Activated T-helper 2 cell treated with anti-CD3 and anti-CD28 coated beads, Interferon-gamma antibody, Interleukin-2, Interleukin-4, amounts not matched to agents 10 μg/mL and 5 μg/mL and 100 μg/mL, durations not matched to agents 14 hours and 24 hours and 36 hours (primary cell): ENCODE measurements around the gene EIF4B. TPM values are rescaled to one million over a fixed set of nuclear protein-coding genes. Genes with fewer than 3 reads are reported as not detected.
"Not testable (repeated sequence)": the region's sequence is repeated elsewhere in the genome, so short reads cannot be mapped to it uniquely, and the experiment has no call there.

Source experiments
- DNase-seq: peaks from one replicate; pipeline ENCODE4 v3.0.0; 2021; ENCODE audit warnings: low spot score
- H3K27ac Mint-ChIP-seq: one replicate; pipeline ENCODE4 v1.8.0; 2021; ENCODE audit warnings: mixed read lengths
- H3K27me3 Mint-ChIP-seq: one replicate; pipeline ENCODE4 v1.8.0; 2021; ENCODE audit warnings: low read depth, mixed read lengths
- H3K36me3 Mint-ChIP-seq: one replicate; pipeline ENCODE4 v1.8.0; 2021; ENCODE audit warnings: low read depth, mixed read lengths
- H3K4me1 Mint-ChIP-seq: one replicate; pipeline ENCODE4 v1.8.0; 2021; ENCODE audit warnings: low read depth, mixed read lengths
- H3K4me3 Mint-ChIP-seq: one replicate; pipeline ENCODE4 v1.8.0; 2021; ENCODE audit warnings: low read depth, mild to moderate bottlenecking, moderate library complexity, mixed read lengths
- H3K9me3 Mint-ChIP-seq: one replicate; pipeline ENCODE4 v1.8.0; 2021; ENCODE audit warnings: mixed read lengths
- intact Hi-C: fragments of 100-400 bp; cut with micrococcal nuclease; formaldehyde crosslinking; loops from one replicate; pipeline ENCODE4 v1.15.1; 2023
- total RNA-seq: library from RNA; stranded (reverse); gene quantifications from 2 replicates; pipeline ENCODE4 v1.2.3, GENCODE V29; 2022

EIF4B gene
- total RNA-seq, 1 donor from 2014 or later: 474 TPM

GRCh38 chr12:53007343-53007742 lies 1.1 kb downstream of the EIF4B start:
- Mint-ChIP-seq H3K9me3 (no peaks in the 10 kb centered on the region), H3K27ac (peak overlapping the region; percentile 90), H3K4me1 (peaks cover 40% of the 10 kb centered on the region)

GRCh38 chr12:53008760-53009159 lies 2.5 kb downstream of the EIF4B start:
- not testable (repeated sequence) for H3K27me3 Mint-ChIP-seq, H3K27ac Mint-ChIP-seq, DNase-seq, H3K9me3 Mint-ChIP-seq
- peaks cover 45% of the 10 kb centered on the region for H3K4me1 Mint-ChIP-seq
- peak overlapping the region; percentile 92 for H3K4me3 Mint-ChIP-seq
- intact Hi-C loops: loop anchor here (5.0 to 10.0 kb wide), 2 partner anchors 174 to 1006 kb away; partner anchors contain the start of genes CSAD and ZNF740
- peaks cover 60% of the 10 kb centered on the region for H3K36me3 Mint-ChIP-seq

More at GRCh38 chr12:53007343-53007742, 1.1 kb downstream of the EIF4B start:
- no peaks in the 10 kb centered on the region for H3K27me3 Mint-ChIP-seq
- peaks cover 50% of the 10 kb centered on the region for H3K36me3 Mint-ChIP-seq
- intact Hi-C loops: loop anchor here (5.0 to 10.0 kb wide), 2 partner anchors 175 to 1007 kb away; partner anchors contain the start of genes CSAD and ZNF740
- peak overlapping the region; percentile 92 for H3K4me3 Mint-ChIP-seq
- no peak for DNase-seq

- Mint-ChIP-seq H3K36me3 (peaks cover 65% of the 10 kb centered on the region), H3K27ac (no peak overlapping the region)
Observed at GRCh38 chr12:53010955-53011354, 4.7 kb downstream of the EIF4B start.

GRCh38 chr12:53011889-53012288 lies 5.6 kb downstream of the EIF4B start:
- H3K36me3 Mint-ChIP-seq: peaks cover 71% of the 10 kb centered on the region
- H3K27ac Mint-ChIP-seq: no peak overlapping the region

More at GRCh38 chr12:53010955-53011354, 4.7 kb downstream of the EIF4B start:
- H3K4me3 Mint-ChIP-seq: no peak overlapping the region
- intact Hi-C loops: no loop called here
- no peaks in the 10 kb centered on the region for H3K27me3 Mint-ChIP-seq
- DNase-seq: no peak
- no peaks in the 10 kb centered on the region for H3K9me3 Mint-ChIP-seq
- H3K4me1 Mint-ChIP-seq: peaks cover 40% of the 10 kb centered on the region

DNA sequence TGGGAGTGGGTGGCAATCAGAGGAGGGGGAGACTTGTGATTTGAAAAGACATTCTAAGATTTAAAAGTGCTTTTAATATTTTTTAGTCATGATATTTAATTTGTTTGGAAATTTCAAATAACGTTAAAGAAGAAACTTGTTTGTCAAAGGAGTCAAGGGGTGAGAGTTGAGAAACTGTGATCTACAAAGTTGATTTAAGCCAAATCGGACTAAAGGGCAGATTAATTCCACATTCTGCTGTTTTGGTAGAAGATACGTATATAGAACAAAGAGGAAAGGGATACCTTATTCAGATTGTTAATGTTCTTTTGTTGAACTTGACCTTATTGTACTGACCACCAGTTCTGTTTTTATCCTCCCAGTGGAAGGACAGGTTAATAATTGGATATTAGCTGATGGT lies 6.7 kb downstream of the EIF4B start:
- H3K27ac Mint-ChIP-seq: no peak overlapping the region
- H3K27me3 Mint-ChIP-seq: no peaks in the 10 kb centered on the region
- intact Hi-C loops: no loop called here
- peaks cover 73% of the 10 kb centered on the region for H3K36me3 Mint-ChIP-seq
- no peaks in the 10 kb centered on the region for H3K9me3 Mint-ChIP-seq
- DNase-seq: no peak
- H3K4me3 Mint-ChIP-seq: no peak overlapping the region
- H3K4me1 Mint-ChIP-seq: peaks cover 35% of the 10 kb centered on the region

More at GRCh38 chr12:53011889-53012288, 5.6 kb downstream of the EIF4B start:
- Mint-ChIP-seq H3K4me3 (no peak overlapping the region), H3K9me3 (no peaks in the 10 kb centered on the region), H3K4me1 (peaks cover 41% of the 10 kb centered on the region), H3K27me3 (no peaks in the 10 kb centered on the region)
- no peak for DNase-seq
- intact Hi-C loops: no loop called here

GRCh38 chr12:53014709-53015108 lies 8.5 kb downstream of the EIF4B start:
- Mint-ChIP-seq H3K4me1 (peaks cover 25% of the 10 kb centered on the region), H3K4me3 (no peak overlapping the region), H3K27ac (peak overlapping the region; percentile 52), H3K27me3 (no peaks in the 10 kb centered on the region), H3K9me3 (no peaks in the 10 kb centered on the region), H3K36me3 (peaks cover 70% of the 10 kb centered on the region)
- DNase-seq: no peak
- intact Hi-C loops: no loop called here

DNA sequence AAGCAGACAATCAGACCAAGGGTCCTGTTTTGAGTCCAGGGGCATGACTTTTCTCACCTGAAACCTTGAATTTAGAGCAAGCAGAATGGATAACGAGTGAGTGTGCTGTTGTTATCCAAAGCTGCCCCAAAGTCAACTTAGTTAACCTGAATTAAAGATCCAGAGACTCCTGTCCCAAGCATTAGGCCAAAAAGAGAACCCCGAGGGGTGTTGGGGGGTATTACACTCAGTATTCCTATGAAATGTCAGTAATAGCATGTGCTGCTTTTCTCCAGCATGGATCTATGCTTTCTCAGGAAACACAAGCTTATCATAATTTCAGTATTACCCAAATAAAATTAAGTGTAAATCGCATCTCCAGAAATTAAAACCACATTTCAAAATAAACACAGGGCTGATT lies 19.0 kb downstream of the EIF4B start:
- Mint-ChIP-seq H3K4me3 (no peak overlapping the region), H3K9me3 (no peaks in the 10 kb centered on the region), H3K27ac (no peak overlapping the region), H3K4me1 (peaks cover 3% of the 10 kb centered on the region), H3K27me3 (no peaks in the 10 kb centered on the region), H3K36me3 (peaks cover 69% of the 10 kb centered on the region)
- DNase-seq: no peak
- intact Hi-C loops: no loop called here

DNA sequence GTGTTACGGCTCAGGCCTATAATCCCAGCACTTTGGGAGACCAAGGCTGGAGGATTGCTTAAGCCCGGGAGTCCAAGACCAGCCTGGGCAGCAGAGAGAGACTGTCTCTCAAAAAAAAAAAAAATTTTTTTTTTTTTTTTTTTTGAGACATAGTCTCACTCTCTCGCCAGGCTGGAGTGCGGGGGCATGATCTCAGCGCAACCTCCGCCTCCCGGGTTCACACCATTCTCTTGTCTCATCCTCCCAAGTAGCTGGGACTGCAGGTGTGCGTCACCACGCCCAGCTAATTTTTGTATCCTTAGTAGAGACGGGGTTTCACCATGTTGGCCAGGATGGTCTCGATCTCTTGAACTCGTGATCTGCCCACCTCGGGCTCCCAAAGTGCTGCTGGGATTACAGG lies 20.8 kb downstream of the EIF4B start:
- H3K4me3 Mint-ChIP-seq, intact Hi-C loops, H3K9me3 Mint-ChIP-seq, H3K27me3 Mint-ChIP-seq, DNase-seq, H3K27ac Mint-ChIP-seq, H3K4me1 Mint-ChIP-seq: not testable (repeated sequence)
- peaks cover 69% of the 10 kb centered on the region for H3K36me3 Mint-ChIP-seq

DNA sequence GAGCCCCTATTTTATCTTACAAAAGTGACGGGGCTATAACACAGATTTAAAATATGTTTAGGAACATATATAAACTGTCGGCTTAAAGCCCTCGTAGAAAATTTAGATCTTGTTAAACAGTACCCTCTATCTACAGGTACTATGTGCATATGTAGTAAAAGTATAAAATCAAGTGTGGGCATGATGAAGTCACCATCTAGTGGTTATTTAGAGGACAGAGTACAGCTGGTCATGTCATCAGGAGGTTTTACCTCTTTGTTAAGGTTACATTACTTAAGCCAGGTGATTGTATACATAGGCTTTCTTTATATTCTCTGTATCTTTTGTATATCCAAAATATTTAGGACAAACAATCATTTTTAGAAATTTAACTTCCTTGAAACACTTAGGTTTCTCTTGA lies 25.4 kb downstream of the EIF4B start:
- H3K27ac Mint-ChIP-seq: no peak overlapping the region
- intact Hi-C loops: no loop called here

DNA sequence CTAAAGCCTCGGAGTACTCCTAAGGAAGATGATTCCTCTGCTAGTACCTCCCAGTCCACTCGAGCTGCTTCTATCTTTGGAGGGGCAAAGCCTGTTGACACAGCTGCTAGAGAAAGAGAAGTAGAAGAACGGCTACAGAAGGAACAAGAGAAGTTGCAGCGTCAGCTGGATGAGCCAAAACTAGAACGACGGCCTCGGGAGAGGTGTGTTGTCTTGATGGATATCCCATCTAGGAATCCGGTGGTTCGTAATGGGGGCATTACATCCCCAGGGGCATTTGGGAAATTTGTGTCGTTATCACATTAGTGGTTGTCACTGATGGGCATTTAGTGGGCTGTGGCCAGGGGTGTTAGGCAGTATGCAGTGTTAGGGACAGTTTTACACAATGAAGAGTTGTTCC lies 27.6 kb downstream of the EIF4B start:
- intact Hi-C loops, H3K27me3 Mint-ChIP-seq, H3K4me3 Mint-ChIP-seq, DNase-seq, H3K27ac Mint-ChIP-seq, H3K9me3 Mint-ChIP-seq: not testable (repeated sequence)
- Mint-ChIP-seq H3K4me1 (peaks cover 14% of the 10 kb centered on the region), H3K36me3 (peaks cover 77% of the 10 kb centered on the region)

More for the DNA sequence above, 25.4 kb downstream of the EIF4B start:
- H3K27me3 Mint-ChIP-seq: no peaks in the 10 kb centered on the region
- H3K4me3 Mint-ChIP-seq: no peak overlapping the region
- H3K4me1 Mint-ChIP-seq: no peaks in the 10 kb centered on the region
- peaks cover 77% of the 10 kb centered on the region for H3K36me3 Mint-ChIP-seq
- DNase-seq: no peak
- no peaks in the 10 kb centered on the region for H3K9me3 Mint-ChIP-seq

GRCh38 chr12:53034459-53034858 lies 28.2 kb downstream of the EIF4B start:
- H3K4me1 Mint-ChIP-seq: peaks cover 17% of the 10 kb centered on the region
- intact Hi-C loops: no loop called here
- H3K4me3 Mint-ChIP-seq: no peak overlapping the region
- H3K36me3 Mint-ChIP-seq: peaks cover 82% of the 10 kb centered on the region
- no peaks in the 10 kb centered on the region for H3K9me3 Mint-ChIP-seq
- H3K27me3 Mint-ChIP-seq: no peaks in the 10 kb centered on the region
- H3K27ac Mint-ChIP-seq: no peak overlapping the region
- DNase-seq: no peak

GRCh38 chr12:53036802-53037201 lies 30.5 kb downstream of the EIF4B start:
- H3K27ac Mint-ChIP-seq: no peak overlapping the region
- no peak overlapping the region for H3K4me3 Mint-ChIP-seq
- intact Hi-C loops: no loop called here
- H3K9me3 Mint-ChIP-seq: no peaks in the 10 kb centered on the region
- peaks cover 80% of the 10 kb centered on the region for H3K36me3 Mint-ChIP-seq
- H3K27me3 Mint-ChIP-seq: no peaks in the 10 kb centered on the region
- peaks cover 17% of the 10 kb centered on the region for H3K4me1 Mint-ChIP-seq
- DNase-seq: no peak

GRCh38 chr12:53039851-53040250 lies 33.6 kb downstream of the EIF4B start:
- Mint-ChIP-seq H3K4me3 (no peak overlapping the region), H3K27ac (no peak overlapping the region), H3K4me1 (peaks cover 17% of the 10 kb centered on the region), H3K9me3 (no peaks in the 10 kb centered on the region), H3K36me3 (peaks cover 67% of the 10 kb centered on the region), H3K27me3 (no peaks in the 10 kb centered on the region)
- no peak for DNase-seq
- intact Hi-C loops: no loop called here
